Hepatic stellate cell (primary cell): ENCODE data around the gene ST6GALNAC4.

ENCODE experiments used
- DNase-seq: peaks from one replicate; pipeline ENCODE4 v3.0.0; 2011; ENCODE audit warnings: low spot score

Gene ST6GALNAC4

GRCh38 chr9:127929625-127929979 lies 12.8 kb upstream of the ST6GALNAC4 start:
- no peak for DNase-seq

- no peak for DNase-seq
Observed at GRCh38 chr9:127928676-127929624, 12.1 kb upstream of the ST6GALNAC4 start.

- DNase-seq: no peak
Observed at GRCh38 chr9:127927988-127928675, 11.3 kb upstream of the ST6GALNAC4 start.

GRCh38 chr9:127927201-127927987 lies 10.6 kb upstream of the ST6GALNAC4 start:
- no peak for DNase-seq

GRCh38 chr9:127926906-127927200 lies 10.0 kb upstream of the ST6GALNAC4 start:
- DNase-seq: no peak

GRCh38 chr9:127925959-127926905 lies 9.4 kb upstream of the ST6GALNAC4 start:
- no peak for DNase-seq

- no peak for DNase-seq
Observed at GRCh38 chr9:127924736-127925444, 8.0 kb upstream of the ST6GALNAC4 start.

GRCh38 chr9:127923771-127924170 lies 6.9 kb upstream of the ST6GALNAC4 start:
- peak; percentile 96 for DNase-seq

GRCh38 chr9:127923046-127923445 lies 6.2 kb upstream of the ST6GALNAC4 start:
- DNase-seq: no peak

GRCh38 chr9:127921557-127922120 lies 4.8 kb upstream of the ST6GALNAC4 start:
- peak; percentile 85 for DNase-seq

GRCh38 chr9:127920794-127921193 lies 4.0 kb upstream of the ST6GALNAC4 start:
- no peak for DNase-seq

- peak; percentile 97 for DNase-seq
Observed at GRCh38 chr9:127919253-127919815, 2.5 kb upstream of the ST6GALNAC4 start.

- no peak for DNase-seq
Observed at GRCh38 chr9:127918183-127919107, 1.6 kb upstream of the ST6GALNAC4 start.

- no peak for DNase-seq
Observed at GRCh38 chr9:127917603-127918002, 762 bp upstream of the ST6GALNAC4 start.

- DNase-seq: no peak
Observed at GRCh38 chr9:127915801-127916719, 781 bp downstream of the ST6GALNAC4 start.

GRCh38 chr9:127915325-127915752 lies 1.5 kb downstream of the ST6GALNAC4 start:
- no peak for DNase-seq

GRCh38 chr9:127913682-127914081 lies 3.2 kb downstream of the ST6GALNAC4 start:
- DNase-seq: no peak

- DNase-seq: no peak
Observed at GRCh38 chr9:127912882-127913281, 4.0 kb downstream of the ST6GALNAC4 start.
